Epidermal melanocyte (primary cell): ENCODE results near the gene RHOBTB1.
"Not testable (repeated sequence)": the region's sequence is repeated elsewhere in the genome, so short reads cannot be mapped to it uniquely, and the experiment has no call there.

ENCODE experiments used
- DNase-seq: peaks from one replicate; pipeline ENCODE4 v3.0.0; 2011; ENCODE audit warnings: low spot score; ENCODE audit not compliant: insufficient read length

RHOBTB1 gene, protein sequence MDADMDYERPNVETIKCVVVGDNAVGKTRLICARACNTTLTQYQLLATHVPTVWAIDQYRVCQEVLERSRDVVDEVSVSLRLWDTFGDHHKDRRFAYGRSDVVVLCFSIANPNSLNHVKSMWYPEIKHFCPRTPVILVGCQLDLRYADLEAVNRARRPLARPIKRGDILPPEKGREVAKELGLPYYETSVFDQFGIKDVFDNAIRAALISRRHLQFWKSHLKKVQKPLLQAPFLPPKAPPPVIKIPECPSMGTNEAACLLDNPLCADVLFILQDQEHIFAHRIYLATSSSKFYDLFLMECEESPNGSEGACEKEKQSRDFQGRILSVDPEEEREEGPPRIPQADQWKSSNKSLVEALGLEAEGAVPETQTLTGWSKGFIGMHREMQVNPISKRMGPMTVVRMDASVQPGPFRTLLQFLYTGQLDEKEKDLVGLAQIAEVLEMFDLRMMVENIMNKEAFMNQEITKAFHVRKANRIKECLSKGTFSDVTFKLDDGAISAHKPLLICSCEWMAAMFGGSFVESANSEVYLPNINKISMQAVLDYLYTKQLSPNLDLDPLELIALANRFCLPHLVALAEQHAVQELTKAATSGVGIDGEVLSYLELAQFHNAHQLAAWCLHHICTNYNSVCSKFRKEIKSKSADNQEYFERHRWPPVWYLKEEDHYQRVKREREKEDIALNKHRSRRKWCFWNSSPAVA

DNA sequence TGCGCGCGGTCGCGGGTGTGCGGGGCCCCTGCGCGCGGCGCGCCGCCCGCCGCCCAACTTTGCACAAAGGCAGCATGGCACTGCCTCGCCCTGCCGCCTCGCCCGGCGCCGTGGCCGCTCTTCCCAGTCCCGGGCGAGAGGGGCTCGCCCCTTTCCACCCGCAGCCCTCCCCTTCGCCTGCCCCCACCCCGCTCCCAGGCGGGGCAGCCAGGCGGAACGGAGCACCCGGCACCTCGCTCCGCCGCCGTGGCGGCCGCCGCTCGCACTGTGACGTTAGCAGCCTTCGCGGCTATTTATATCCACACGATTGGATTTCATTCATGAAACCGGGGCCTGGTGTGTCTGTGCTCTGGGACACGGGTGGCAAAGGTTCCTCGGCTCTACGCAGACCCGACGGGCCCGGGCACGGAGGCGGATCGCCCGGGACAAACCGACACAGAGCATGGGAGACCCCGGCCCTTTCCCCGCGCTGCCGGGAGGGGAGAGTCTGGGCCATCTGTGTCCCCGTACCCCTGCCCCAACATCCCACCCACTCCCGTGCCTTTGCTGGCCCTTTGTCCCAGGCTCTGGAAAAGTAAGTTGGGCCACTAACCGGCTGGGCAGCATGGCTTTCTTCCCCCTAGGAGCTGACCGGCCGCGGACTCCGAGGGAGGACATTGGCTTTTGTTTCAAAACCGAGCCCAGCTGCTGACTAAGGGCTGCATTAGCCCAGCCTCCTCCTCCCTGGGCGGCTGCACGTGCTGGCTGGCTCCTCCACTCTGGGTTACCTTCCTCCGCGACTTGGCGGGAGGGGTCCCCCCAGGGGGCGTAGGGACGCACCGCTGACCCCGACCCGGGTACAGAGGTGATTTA is at the start of gene RHOBTB1:
Gene RHOBTB1 (minus strand): TSS at position 128 of the 852 bp plus-strand sequence. CDS start 32,643 bp downstream, outside the sequence.
- no peak for DNase-seq

DNA sequence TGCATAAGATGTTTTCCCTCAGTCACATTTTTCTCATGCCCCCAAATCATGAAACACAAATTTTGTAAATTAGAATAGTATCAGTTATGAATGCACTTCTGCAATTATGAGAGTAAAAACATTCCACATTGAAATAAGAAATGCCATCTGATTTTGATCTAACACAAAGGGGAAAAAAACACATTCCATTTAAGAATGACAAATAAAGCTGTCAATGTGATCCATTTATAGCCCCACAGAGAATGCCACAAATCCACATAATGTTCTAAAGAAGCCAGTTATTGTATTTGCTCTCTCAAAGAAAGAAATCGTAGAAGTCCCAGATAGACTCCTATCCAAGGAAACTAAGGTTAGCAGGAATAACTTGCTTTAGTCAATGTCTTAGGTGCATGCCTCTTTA is 48.7 kb upstream of the RHOBTB1 start:
- no peak for DNase-seq

DNA sequence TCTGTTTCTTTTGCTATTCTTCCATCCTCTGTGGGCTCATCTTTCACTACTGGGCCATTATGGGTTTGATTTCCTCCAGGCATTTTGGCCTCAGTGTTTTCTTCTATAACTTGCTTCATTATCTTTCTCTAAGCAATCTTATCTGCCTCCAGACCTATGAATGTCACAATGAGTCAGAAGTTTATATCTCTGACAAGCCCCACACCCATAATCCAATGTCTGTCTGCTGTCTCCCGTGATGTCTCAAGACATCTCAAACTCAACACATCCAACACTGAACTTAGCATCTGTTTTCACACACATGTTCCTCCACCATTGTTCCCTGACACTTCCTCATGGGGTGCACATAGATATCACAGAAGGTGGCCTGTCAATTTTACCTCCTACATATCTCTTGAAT is 46.7 kb upstream of the RHOBTB1 start:
- no peak for DNase-seq

DNA sequence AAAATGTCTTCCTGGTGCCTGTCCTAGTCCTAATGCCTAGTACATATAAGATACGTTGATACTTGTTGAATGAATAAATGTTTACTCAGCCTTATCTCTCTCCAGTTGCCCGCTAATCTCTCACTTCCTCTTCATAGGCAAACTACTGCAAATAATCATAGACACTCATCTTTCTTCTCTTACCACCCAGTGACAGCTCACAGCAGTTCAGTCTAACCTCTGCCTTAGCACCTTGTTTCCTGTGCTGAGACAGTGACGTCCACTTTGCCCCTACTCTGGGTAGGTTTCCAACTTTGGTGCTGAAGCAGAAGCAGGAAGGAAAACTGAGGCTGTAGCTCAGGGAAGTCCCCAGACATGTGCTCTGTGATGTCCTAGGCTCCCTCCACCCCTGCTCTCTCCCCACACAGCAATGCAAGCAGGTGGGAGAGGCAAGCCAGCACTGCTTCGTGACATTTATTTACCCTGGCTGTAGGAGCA is 45.5 kb upstream of the RHOBTB1 start:
- DNase-seq = no peak

DNA sequence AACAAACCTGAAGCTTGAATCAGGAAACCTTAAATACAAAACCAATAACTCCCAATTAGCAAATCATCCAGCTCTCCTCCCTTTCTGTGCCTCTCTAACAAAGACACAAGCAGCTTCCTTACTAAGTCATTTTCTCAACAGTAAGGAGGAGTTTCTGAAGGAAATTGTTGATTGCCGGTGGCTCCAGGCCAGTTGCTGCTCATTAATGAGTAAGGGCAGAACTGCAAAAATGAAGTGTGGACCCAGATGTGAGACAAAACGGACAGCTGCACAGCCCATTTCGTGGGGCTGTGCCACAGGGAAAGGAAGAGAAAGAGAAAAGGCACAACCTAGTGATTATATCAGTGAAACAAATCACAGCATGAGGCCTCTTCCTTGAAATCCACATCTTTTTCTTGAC is 42.8 kb upstream of the RHOBTB1 start:
- DNase-seq = no peak

DNA sequence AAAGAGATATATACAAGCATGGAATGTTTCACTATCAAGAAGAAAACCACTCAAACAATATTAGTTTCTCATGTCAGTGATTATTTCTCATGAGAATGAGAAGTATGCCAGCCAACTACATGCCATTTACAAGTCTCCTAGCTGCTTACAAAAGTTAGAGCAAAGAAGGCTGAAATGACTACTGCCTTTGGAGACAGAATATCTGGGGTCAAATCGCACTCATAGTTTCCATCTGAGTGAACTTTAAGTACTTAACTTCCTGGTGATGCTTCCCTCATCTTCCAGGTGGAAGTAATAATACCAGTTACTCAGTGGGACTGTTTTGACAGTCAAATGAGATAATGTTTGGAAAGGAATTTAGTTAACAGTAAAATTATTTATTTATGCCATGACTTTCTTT is 42.0 kb upstream of the RHOBTB1 start:
- no peak for DNase-seq

- no peak for DNase-seq
Observed at GRCh38 chr10:60980997-60981396, 37.0 kb upstream of the RHOBTB1 start.

- no peak for DNase-seq
Observed at GRCh38 chr10:60979667-60980104, 35.7 kb upstream of the RHOBTB1 start.

- DNase-seq = no peak
Observed at GRCh38 chr10:60978287-60979115, 34.5 kb upstream of the RHOBTB1 start.

DNA sequence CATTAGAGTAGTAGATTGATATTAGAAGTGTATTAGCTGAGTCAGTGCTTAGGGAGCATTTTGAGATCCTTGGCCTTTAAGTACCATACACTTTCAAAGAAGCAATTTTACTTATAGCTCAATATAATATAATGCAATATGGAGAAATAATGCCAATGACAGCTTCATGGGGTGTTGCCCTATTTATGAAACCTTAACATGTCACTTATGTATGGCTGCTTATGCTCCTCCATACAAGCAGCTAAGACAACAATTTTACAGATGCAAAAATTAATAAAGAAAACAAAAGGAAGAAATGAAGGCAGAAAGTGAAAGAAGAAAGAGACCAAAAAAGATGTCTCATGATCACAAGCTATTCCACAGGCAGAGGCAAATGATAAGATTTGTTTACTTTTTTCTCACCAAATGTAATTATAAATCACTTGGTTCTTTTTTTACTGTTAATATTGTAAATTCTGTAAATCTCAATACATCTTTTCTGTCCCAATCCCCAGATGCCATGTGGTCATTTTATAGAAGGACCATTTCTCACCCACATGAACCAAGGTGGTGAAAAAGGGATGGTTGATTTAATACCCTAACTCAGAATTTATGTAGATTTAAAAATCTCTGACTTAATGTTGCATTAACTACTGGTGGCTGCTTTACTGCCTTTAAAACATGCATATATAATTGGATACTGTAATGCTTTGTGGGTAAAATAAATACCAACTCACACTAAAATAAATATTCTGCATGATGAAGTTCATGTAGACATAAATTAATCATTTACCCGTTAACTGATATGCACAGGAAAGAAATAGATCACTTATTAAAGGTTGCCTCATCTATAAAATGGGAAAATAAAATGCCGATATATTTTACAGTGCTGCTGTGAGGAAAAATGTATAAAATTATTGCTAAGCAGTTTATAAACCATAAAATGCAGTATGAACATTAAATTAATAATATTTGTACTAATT is 33.5 kb upstream of the RHOBTB1 start:
- DNase-seq = no peak

GRCh38 chr10:60976687-60977086 is 32.7 kb upstream of the RHOBTB1 start:
- no peak for DNase-seq

DNA sequence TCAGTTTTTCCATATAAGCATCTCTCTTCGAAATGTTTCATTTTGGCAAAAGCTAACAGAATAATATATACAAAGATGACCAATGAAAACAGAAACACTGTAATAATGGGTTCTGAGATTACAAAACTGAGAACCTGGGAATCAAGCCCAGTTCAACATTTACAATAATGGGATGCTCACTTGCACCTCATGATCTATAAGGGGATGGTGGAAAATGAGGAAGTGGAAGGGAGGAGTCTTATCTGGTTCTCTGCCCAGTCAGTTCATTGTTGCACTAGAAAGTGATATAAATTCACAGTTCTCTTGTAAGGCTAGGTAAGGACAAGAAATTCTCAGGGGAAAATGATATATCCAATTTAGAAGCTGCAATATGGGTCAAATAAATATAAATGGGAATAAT is 31.7 kb upstream of the RHOBTB1 start:
- no peak for DNase-seq

DNA sequence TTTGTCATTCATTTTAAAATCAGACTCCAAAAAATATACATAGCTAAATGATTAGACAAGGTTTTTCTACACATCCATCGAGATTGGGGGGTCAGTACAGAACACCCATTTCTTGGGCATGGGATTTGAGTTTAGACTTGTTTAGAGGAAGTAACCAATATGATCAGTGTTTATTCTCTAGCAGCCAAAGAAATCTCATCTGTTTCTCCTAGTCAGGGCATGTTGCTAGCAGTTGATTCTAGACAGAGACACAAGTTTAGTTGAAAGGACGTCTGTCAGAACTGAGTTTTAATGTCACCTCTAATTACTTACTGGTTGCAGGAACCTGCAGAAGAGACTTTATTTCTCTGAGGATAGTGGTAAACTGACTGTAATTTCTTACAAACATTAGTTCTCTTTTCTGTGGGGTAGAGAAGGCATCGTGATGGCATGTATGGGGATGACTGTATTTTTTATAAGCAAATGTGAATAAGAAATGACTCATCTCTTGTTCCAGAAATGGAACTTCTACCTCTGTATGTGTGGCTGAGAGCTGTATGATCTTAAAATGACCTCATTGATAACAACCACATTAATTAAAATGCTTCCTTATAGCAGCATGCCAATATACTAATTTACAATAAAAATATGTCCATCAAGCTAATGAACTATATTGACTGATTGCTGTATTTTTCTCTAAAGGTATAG is 30.6 kb upstream of the RHOBTB1 start:
- DNase-seq = no peak

- DNase-seq = no peak
Observed at GRCh38 chr10:60973086-60973485, 29.1 kb upstream of the RHOBTB1 start.

DNA sequence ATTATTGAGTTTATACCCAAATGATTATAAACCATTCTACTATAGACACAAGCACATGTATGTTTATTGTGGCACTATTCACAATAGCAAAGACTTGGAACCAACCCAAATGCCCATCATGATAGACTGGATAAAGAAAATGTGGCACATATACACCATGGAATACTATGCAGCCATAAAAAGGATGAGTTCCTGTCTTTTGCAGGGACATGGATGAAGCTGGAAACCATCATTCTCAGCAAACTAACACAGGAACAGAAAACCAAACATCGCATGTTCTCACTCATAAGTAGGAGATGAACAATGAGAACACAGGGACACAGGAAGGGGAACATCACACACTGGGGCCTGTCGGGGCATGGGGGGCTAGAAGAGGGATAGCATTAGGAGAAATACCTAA is 28.2 kb upstream of the RHOBTB1 start:
- not testable (repeated sequence) for DNase-seq

DNA sequence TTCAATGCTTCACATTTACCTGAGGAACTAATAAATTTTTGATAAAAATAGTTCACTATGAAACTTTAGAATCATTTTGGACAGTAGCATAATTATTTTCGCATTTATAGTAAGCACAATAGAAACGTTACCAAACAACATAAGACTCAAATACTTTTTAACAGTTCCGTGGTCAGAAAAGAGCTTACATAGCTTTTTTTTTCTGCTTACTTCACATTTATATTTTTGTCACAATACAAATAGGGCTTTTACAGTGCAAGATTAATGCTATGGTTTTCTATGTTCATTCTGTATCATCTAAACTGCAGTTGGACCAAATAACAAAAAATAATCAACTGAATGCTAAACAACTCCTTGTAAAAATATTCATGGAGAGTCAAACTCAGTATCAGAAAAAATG is 26.5 kb upstream of the RHOBTB1 start:
- DNase-seq = no peak

DNA sequence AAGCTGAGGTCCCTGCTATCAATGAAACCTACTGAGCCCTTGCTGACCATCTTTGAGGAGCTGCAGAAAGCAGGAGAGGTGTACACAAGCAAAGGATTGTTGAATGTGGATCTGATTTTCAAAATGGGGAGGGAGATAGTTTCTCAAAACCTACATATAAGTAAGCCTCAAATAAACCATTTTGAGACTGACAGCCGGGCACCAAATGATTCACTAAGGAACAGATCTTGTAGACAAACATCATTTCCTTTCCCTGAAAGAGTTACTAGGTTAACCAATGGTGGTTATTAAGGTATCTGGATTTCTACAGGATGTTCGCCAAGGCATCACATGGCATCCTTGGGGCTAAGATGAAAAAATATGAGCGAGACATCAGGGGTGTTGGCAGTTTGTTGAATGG is 24.5 kb upstream of the RHOBTB1 start:
- DNase-seq = no peak

DNA sequence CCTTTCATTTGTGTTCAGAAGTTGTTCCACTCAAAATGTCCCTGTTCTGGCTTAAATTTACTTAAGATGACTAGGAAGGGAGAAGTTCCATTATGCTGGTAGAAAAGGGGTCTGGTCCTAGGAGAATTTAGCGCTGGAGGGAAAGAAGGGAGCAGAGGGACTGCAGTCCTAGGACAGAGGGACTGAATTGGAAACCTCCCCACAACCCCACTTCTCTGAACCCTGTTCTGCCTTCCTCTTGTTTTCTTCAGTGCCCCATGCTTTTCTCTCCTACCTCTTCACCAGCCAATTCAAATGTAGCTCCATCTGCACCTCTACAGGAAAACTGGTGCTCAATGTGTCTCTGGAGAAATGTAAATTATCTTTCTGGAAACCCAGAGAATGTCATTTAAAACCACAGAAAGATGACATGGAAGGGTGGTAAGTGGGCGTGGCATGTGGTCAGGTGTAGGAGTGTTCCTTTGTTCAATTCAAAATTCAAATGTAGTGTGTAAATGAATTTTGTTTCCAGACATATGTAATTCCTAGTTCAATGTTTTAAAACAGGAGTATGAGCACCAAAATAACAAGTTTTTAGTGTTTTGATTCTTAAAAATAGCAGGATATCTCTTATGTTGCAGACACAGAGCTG is 24.0 kb upstream of the RHOBTB1 start:
- no peak for DNase-seq

- DNase-seq = no peak
Observed at GRCh38 chr10:60967260-60967659, 23.3 kb upstream of the RHOBTB1 start.
